Bone marrow (tissue), 2 donors: ENCODE data around the gene GPC5.
"Not testable (repeated sequence)": the region's sequence is repeated elsewhere in the genome, so short reads cannot be mapped to it uniquely, and the experiment has no call there.

ENCODE experiments used
- DNase-seq, 2 donors: peaks; one replicate each; lab custom pipeline; 2025; lab: John Stamatoyannopoulos, UW

Gene GPC5

GRCh38 chr13:91369441-91369831 lies 29.0 kb upstream of the GPC5 start:
- no peak for DNase-seq

- DNase-seq: no peak
Observed at GRCh38 chr13:91370501-91370900, 27.9 kb upstream of the GPC5 start.

GRCh38 chr13:91372911-91373310 lies 25.5 kb upstream of the GPC5 start:
- no peak for DNase-seq

- DNase-seq: peak in 1 of 2 donors; percentile 51
Observed at GRCh38 chr13:91375116-91375729, 23.2 kb upstream of the GPC5 start.

- no peak for DNase-seq
Observed at GRCh38 chr13:91381371-91381770, 17.1 kb upstream of the GPC5 start.

GRCh38 chr13:91383836-91384235 lies 14.6 kb upstream of the GPC5 start:
- no peak for DNase-seq

GRCh38 chr13:91384896-91385295 lies 13.5 kb upstream of the GPC5 start:
- no peak for DNase-seq

- DNase-seq: no peak
Observed at GRCh38 chr13:91389186-91389585, 9.2 kb upstream of the GPC5 start.

- no peak for DNase-seq
Observed at GRCh38 chr13:91397595-91397994, 826 bp upstream of the GPC5 start.

GRCh38 chr13:91399189-91400062 lies 1.0 kb downstream of the GPC5 start:
- no peak for DNase-seq

GRCh38 chr13:91400063-91400399 lies 1.6 kb downstream of the GPC5 start:
- no peak for DNase-seq

GRCh38 chr13:91400671-91401070 lies 2.2 kb downstream of the GPC5 start:
- DNase-seq: no peak

- peak in 1 of 2 donors; percentile 23 for DNase-seq
Observed at GRCh38 chr13:91401920-91402319, 3.5 kb downstream of the GPC5 start.

GRCh38 chr13:91405240-91405639 lies 6.8 kb downstream of the GPC5 start:
- DNase-seq: no peak

GRCh38 chr13:91406619-91407018 lies 8.2 kb downstream of the GPC5 start:
- no peak for DNase-seq

GRCh38 chr13:91408971-91409370 lies 10.6 kb downstream of the GPC5 start:
- DNase-seq: no peak

- DNase-seq: not testable (repeated sequence)
Observed at GRCh38 chr13:91416579-91416978, 18.2 kb downstream of the GPC5 start.

GRCh38 chr13:91417660-91418325 lies 19.4 kb downstream of the GPC5 start:
- DNase-seq: no peak

- DNase-seq: no peak
Observed at GRCh38 chr13:91426913-91427312, 28.5 kb downstream of the GPC5 start.

- not testable (repeated sequence) for DNase-seq
Observed at GRCh38 chr13:91438674-91439073, 40.3 kb downstream of the GPC5 start.

GRCh38 chr13:91450913-91451312 lies 52.5 kb downstream of the GPC5 start:
- no peak for DNase-seq

- no peak for DNase-seq
Observed at GRCh38 chr13:91454666-91455065, 56.2 kb downstream of the GPC5 start.

GRCh38 chr13:91456837-91457236 lies 58.4 kb downstream of the GPC5 start:
- DNase-seq: no peak
